Measurements from ENCODE around the gene IP6K1.

The IP6K1 gene

GRCh38 chr3:49674497-49674983 is 111.8 kb downstream of the IP6K1 start:
- H3K27ac ChIP-seq, result peak overlapping the region; percentile 82
- no peak for DNase-seq (ENCODE audit: low read depth, low spot score)

Data from epithelial cell of prostate (primary cell).